ENCODE results near the gene LARGE1. TPM values are rescaled to one million over a fixed set of nuclear protein-coding genes. Genes with fewer than 3 reads are reported as not detected.

The LARGE1 gene
- total RNA-seq, 6 experiments from 2014 or later, result 12.2 to 28.3 (median 15.2) TPM

GRCh38 chr22:33715237-33715985, 204.9 kb downstream of the LARGE1 start:
- no peaks in the 10 kb centered on the region for H3K36me3 ChIP-seq
- H3K27me3 ChIP-seq, result no peaks in the 10 kb centered on the region
- no peaks in the 10 kb centered on the region for H3K9me3 ChIP-seq
- H3K27ac ChIP-seq, result no peak overlapping the region
- WGBS (ENCODE audit: insufficient coverage, low coverage, low lambda C conversion rate, missing lambda C conversion rate), result 98% methylated on average over 8 of the region's 9 CpGs
- ATAC-seq (no peak), DNase-seq (no peak)
- TF ChIP-seq POLR2A (IDR thresholded peaks at IDR 0.05), result no peak
- TF ChIP-seq, protein P1, sequence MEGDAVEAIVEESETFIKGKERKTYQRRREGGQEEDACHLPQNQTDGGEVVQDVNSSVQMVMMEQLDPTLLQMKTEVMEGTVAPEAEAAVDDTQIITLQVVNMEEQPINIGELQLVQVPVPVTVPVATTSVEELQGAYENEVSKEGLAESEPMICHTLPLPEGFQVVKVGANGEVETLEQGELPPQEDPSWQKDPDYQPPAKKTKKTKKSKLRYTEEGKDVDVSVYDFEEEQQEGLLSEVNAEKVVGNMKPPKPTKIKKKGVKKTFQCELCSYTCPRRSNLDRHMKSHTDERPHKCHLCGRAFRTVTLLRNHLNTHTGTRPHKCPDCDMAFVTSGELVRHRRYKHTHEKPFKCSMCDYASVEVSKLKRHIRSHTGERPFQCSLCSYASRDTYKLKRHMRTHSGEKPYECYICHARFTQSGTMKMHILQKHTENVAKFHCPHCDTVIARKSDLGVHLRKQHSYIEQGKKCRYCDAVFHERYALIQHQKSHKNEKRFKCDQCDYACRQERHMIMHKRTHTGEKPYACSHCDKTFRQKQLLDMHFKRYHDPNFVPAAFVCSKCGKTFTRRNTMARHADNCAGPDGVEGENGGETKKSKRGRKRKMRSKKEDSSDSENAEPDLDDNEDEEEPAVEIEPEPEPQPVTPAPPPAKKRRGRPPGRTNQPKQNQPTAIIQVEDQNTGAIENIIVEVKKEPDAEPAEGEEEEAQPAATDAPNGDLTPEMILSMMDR (IDR thresholded peaks at IDR 0.05), result no peak
- peaks cover 0 to 25% (median 5%) of the 10 kb centered on the region in 4 donors for H3K4me1 ChIP-seq
- intact Hi-C loops (cut with DNase I), result no loop called here
- H3K4me3 ChIP-seq, result no peak overlapping the region

- no peaks in the 10 kb centered on the region for H3K36me3 ChIP-seq
- intact Hi-C loops (cut with DNase I), result no loop called here
- no peak for TF ChIP-seq POLR2A (IDR thresholded peaks at IDR 0.05)
- TF ChIP-seq, protein P1 (IDR thresholded peaks at IDR 0.05), result no peak
- DNase-seq (no peak), ATAC-seq (no peak)
- H3K4me1 ChIP-seq, result no peaks in the 10 kb centered on the region
- no peaks in the 10 kb centered on the region for H3K27me3 ChIP-seq
- H3K27ac ChIP-seq, result no peak overlapping the region
- H3K9me3 ChIP-seq, result no peaks in the 10 kb centered on the region
- H3K4me3 ChIP-seq, result no peak overlapping the region
- 89% methylated on average over 1 of the region's 1 CpG for WGBS (ENCODE audit: insufficient coverage, low coverage, low lambda C conversion rate, missing lambda C conversion rate)
Measured at GRCh38 chr22:33710326-33710725, 209.9 kb downstream of the LARGE1 start.

GRCh38 chr22:33707581-33707980, 212.7 kb downstream of the LARGE1 start:
- no peaks in the 10 kb centered on the region for H3K4me1 ChIP-seq
- no peaks in the 10 kb centered on the region for H3K9me3 ChIP-seq
- intact Hi-C loops (cut with DNase I), result no loop called here
- 89% methylated on average over 3 of the region's 3 CpGs for WGBS (ENCODE audit: insufficient coverage, low coverage, low lambda C conversion rate, missing lambda C conversion rate)
- TF ChIP-seq, protein P1 (IDR thresholded peaks at IDR 0.05), result no peak
- TF ChIP-seq POLR2A (IDR thresholded peaks at IDR 0.05), result no peak
- no peak for DNase-seq
- H3K27me3 ChIP-seq, result no peaks in the 10 kb centered on the region
- no peaks in the 10 kb centered on the region for H3K36me3 ChIP-seq
- no peak for ATAC-seq
- no peak overlapping the region for H3K4me3 ChIP-seq
- no peak overlapping the region for H3K27ac ChIP-seq

DNA sequence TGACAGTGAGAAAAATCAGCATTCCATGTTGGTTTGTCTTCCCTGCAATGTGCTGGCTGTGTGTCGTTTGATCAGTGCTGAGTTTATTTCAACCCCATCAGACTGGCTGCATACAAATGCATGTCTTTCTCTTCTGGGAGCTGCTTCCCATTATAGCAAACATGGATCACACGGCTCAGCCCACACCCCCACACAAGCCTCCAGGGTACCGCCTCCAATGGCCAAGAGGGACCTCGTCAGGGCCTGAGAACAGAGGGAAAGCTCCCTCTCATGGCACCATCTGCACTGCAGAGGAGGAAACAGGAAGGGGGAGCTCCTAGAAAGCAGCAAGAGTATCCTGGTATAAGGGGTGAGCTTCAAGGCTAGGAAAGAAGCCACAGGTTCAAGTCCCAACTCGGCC, 214.2 kb downstream of the LARGE1 start:
- Histone ChIP-seq H3K27ac (no peak overlapping the region), H3K9me3 (no peaks in the 10 kb centered on the region), H3K27me3 (no peaks in the 10 kb centered on the region), H3K4me3 (no peak overlapping the region), H3K4me1 (no peaks in the 10 kb centered on the region), H3K36me3 (no peaks in the 10 kb centered on the region)
- intact Hi-C loops (cut with DNase I), result no loop called here
- DNase-seq (no peak), ATAC-seq (no peak)
- TF ChIP-seq POLR2A (IDR thresholded peaks at IDR 0.05), result no peak
- TF ChIP-seq, protein P1 (IDR thresholded peaks at IDR 0.05), result no peak
- WGBS (ENCODE audit: insufficient coverage, low coverage, low lambda C conversion rate, missing lambda C conversion rate), result 78% methylated on average over 3 of the region's 5 CpGs
